ENCODE data around the gene THSD4. TPM values are rescaled to one million over a fixed set of nuclear protein-coding genes. Genes with fewer than 3 reads are reported as not detected.

THSD4 gene
- total RNA-seq, 1 donor from 2014 or later: 13.1 TPM

DNA sequence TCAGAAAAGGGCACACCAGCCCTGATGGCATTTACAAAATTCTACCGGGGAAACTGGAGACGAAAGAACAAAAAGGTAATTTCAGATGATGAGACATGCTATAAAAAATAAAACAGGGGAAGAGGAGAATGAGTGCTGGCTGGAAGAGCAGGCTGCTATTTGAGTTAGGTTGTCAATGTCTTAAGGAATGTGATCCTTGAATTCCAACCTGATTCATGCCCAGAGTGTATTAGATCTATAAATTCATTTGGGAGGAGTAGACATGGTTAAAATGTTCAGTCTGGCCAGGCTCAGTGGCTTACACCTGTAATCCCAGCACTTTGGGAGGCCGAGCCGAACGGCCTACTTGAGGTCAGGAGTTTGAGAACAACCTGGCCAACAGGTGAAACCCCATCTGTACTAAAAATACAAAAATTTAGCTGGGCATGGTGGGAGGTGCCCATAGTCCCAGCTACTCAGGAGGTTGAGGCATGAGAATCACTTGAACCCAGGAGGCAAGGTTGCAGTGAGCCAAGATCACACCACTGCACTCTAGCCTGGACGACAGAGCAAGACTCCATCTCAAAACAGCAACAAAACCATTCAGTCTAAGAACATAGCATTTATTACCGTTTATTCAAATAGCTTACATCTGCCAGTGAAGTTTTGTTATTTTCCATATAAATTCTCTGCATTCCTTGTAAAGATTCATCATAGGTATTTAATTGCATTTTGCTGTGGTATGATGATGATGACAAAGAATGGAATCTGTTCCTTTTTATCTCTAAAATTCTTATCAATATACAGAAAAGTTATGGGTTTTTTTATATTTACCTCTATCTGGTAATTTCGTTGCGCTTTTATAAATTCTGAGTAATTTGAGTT, 568.4 kb downstream of the THSD4 start:
- DNase-seq (ENCODE audit: low read depth in 2 of 2): no peak

DNA sequence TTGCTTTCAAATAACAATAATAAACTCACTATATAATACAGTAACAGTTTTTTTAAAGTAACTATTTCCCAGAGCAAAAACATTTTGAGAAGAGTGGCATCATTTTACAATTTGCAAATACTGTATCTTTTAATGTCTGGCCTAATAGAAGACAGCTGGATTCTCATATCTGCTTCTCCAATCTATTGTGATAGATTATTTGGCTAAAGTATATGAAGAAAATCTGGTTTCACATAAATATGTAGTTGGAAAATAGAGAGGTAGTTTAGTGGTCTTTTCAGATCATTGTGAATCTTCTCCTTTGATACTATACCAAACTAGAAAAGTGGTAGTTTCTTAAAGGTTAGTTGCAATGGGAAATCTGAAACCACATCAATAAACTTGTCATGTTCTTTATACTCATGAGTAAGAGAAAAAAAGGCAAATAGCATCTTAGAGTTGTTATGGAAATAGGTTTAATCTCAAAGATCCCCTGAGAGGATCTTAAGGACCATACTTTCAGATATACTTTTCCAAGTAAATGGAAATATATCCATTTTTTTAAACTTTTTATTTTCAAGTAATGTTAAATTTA, 570.2 kb downstream of the THSD4 start:
- DNase-seq (ENCODE audit: low read depth in 2 of 2): no peak

DNA sequence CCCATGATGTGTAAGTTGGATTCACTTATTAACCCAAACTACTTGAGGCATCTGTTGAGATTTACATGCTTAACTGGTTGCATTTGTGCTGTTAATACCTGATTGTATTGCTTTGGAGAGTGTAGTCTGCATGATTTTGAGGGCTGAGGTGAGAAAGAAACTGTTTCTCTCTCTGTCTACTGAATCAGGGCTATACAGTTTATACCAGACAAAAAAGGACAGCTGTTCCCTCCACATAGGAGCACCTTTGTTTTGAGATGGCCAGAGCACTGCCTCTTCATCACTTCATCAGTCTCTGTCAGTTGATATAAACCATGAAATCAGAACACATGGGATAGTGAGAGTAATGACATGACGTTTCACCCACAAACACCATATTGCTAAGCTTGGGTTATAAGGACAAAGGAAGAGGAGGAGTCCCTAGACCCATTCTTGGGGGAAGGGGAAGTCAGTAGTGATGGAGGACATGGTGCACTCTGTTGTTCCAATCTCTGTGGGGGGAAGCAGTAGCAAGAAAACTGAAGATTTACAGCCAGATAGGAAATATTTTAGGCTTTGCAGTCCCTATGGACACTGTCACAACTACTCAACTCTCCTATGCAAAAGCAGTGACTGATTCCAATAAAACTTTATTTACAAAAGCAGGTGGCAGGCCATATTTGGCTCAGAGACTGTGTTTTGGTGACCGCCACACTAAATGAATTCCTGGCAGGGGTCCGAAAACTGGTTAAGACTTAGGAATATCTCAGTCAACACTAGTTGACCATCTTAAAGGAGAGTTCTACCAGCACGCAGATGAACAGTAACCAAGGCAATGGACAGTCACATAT, 571.2 kb downstream of the THSD4 start:
- DNase-seq (ENCODE audit: low read depth in 2 of 2): no peak

DNA sequence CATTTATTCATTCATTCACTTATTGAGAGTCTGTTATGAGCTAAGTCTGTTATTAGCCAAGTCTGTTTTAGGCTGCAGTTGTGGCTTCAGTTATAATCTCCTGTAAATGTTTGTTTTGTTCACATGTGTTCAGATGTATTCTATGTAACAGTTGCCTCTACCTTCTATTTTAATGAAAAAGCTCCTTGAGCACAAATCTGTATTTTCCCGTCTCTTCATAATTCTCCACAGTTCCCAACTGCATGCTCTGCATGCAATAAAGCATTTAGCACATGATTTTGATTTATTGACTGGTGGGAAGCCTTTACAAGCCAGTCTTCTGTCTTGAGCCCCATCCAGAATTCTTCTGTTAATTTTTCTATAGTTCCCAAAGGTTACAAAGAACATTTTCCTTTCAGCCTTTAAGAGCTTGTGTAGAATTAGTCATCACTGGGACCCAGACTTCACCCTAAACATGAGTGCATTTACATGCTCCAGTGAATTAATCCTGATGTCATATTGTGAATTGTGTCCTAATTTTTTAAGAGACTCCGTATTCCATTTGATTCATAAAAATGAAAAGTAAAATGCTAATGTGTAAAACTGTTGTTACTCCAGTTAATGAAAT, 572.7 kb downstream of the THSD4 start:
- no peak for DNase-seq (ENCODE audit: low read depth in 2 of 2)

DNA sequence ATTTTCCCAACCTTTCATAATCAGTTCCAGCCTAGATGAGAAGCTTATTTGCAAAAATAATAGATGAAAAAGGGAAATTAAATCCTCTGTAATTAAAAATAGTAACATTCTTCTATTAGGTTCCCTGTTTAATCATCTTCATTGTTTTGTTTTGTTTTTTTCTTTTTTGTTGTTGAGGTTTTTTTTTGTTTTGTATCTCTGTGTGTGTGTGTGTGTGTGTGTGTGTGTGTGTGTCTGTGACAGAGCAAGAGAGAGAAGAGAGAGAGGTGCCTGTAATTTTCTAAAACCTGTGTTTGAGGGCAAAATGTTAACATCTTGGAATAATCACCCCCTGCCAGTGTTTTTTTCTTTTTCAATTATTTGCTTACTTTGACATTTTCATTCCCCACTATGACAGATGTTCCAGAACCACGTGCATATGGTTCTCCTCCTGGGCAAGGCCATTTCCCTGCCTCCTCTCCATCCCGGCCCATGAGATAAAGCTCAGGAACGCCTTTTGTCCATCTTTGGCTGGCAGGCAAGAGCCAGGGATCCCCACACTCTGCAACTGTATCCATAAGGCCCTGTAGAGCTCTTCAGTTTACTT, 573.3 kb downstream of the THSD4 start:
- DNase-seq (ENCODE audit: low read depth in 2 of 2): no peak

DNA sequence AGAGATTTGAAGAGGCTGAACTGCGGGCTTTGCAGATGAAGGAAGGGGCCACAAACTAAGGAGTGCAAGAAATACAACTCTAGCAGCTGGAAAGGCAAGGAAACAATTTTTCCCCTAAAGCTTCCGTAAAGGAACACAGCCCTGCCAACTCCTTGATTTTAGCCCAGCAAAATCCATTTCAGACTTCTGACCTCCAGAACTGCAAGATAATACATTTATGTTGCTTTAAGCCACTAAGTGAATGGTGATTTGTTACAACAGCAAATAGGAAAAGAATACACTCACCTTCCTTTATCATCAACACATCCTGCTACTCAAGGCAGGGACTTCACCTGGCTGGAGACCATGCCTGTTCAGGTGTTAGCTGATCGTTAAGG, 575.8 kb downstream of the THSD4 start:
- no peak for DNase-seq (ENCODE audit: low read depth in 2 of 2)

DNA sequence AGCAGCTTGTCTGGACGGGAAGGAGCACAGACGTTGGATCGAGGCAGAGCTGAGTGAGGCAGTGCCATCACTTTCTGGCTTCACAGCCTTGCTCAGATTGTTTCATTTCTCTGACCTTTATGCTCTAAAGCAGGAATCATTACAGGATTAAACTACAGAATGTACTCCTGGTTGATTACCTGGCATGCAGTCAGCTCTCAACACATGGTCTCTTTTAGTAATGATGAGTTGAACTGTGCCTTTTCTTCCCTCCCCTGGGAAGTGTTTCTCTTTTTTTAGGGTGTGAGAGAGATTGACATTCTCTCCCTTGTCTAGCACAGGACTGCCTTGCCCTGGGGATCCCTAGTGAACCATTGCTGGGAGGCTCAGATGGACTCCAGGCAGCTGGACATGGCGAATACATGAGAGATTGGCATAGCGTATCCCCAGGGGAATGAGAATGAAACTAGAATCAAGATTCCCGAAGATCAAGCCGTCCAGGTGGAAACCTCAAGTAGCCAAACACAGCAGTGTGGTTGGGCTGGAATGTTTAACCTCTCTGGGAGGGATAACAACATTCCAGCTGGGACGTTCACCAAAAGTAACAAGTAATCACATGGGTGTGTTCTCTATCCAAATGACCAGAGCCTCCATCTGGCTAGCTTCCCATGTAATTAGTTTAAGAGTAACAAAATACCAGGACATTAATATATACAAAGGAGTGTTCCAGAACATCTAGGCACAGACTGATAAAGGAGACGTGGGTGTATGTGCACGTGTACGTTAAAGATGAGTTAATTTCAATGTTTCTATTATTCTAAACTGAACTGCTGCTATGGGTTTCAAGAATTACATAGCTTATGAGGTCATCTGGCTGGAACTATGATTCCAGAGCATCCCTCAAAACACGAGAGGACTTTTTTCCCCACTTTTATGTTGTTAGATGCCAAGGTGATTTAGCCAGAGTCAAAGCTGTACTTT, 576.5 kb downstream of the THSD4 start:
- no peak for DNase-seq (ENCODE audit: low read depth in 2 of 2)

DNA sequence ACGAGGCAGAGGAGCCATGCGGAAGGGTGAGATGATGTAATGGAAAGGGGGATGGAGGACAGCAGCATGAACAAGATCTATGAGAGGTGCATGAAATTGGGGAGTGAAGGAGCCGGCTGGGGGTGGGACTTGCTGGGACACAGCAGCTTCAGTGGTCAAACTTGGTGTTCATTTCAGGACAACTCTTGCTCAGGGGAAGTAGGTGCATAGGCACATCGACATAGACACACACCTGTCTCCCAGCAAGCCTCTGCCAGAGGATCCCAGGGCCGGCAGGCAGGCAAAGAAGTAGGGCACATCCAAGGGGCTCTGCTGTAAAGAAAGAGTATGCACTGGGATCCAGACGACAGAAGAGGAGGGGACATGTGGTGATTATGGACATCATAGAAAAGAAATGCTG, 582.0 kb downstream of the THSD4 start:
- no peak for DNase-seq (ENCODE audit: low read depth in 2 of 2)

DNA sequence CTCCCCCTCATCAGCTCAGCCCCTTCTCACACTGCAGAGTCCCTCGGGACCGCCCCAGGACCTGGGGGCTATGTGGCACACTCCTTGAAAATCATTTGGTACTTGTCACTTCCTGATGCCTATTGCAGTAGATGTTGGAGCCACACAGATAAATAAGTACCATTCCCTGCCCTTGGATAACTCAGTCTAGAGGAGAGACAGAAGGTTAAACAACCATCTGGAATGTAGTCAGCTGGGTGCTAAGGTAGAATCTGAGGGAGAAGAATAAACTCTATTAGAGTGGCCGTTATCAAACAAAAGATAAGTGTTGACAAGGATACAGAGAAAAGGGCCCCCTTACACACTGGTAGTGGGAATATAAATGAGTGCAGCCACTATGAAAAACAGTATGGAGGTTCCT, 582.8 kb downstream of the THSD4 start:
- DNase-seq (ENCODE audit: low read depth in 2 of 2): no peak

DNA sequence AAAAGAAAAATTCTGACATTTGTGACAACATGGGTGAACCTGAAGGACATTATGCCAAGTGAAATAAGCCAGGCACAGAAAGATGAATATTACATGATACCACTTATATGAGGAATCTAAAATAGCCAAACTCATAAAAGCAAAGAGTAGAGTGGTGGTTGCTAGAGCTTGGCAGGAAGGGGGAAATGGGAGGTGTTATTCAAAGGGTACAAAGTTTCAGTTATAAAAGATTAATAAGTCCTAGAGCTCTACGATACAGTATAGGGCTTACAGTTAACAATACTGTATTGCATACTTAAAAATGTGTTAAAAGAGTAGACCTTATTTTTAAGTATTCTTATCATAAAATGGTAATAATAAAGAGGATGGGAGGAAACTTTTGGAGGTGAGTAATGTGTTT, 583.5 kb downstream of the THSD4 start:
- no peak for DNase-seq (ENCODE audit: low read depth in 2 of 2)

DNA sequence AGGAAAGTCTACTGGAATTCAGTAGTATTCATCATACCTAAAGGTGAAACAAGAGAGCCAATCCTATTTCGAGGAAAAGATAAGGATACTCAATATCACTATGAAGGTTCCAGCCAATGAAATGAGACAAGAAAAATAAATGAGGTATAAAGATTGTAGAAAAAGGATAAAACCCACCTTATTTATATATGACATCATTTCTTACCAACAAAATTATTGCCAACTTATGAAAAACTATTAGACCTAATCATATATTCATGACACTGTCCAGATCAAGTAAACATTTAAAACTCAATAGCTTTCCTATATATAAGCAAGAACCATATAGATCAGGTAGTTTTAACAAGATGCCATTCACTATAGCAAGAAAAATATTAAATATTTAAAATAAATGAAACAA, 584.7 kb downstream of the THSD4 start:
- DNase-seq (ENCODE audit: low read depth in 2 of 2): no peak

DNA sequence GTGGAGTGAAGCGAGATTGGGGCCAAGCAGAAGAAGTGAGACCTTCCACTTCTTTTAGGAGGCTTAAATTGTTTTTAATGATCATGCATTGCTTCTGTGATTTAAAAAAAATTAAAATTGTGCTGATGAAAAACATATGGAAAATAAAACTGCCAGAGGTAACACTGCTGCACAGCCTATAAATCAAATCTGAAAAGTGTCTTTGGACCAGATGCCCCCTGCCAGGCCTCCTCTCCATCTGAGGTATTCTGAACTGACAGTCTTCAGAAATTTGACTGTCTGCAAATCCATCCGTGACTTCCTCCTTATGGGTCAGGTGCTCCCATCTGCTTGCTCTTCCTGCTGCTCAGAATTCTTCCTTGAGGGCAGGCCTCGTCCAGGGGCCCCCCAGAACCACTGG, 586.5 kb downstream of the THSD4 start:
- DNase-seq (ENCODE audit: low read depth in 2 of 2): no peak

DNA sequence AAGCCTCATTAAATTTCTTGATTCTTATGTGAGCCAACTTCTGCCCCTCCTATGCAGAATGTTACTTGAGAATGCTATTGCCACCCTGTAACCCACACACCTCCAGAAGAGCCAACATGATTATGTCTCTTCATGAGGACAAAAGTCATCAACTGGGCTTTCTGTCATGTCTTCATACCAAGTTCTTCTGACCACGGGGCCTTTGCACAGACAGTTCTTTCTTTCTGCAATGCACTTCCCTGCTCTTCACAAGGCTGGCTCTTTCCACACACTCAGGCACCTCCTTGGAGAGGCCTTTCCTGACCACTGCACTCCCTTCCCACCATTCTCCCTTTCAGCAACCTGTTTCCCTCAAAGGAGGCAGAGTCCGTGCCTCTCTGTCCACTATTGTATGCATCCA, 587.2 kb downstream of the THSD4 start:
- DNase-seq (ENCODE audit: low read depth in 2 of 2): no peak

DNA sequence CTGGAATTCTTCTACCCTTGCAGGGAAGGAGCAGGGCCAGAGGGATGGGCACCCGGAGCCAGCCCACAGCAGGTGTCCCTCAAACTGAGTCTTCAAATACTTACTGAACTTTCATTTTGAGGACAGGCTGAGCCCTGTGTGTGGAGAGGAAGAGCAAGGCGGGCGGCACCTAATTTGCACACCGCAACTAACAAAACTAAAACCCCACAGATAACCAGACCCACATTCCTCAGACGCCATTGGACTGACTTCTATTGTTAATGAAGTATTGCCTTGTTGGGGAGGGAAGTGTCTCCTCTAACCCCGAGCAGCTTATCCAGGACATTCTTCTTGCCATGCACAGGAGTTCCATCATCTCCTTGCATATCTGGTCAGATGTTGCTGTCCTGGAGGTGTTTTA, 589.9 kb downstream of the THSD4 start:
- DNase-seq (ENCODE audit: low read depth in 2 of 2): no peak

DNA sequence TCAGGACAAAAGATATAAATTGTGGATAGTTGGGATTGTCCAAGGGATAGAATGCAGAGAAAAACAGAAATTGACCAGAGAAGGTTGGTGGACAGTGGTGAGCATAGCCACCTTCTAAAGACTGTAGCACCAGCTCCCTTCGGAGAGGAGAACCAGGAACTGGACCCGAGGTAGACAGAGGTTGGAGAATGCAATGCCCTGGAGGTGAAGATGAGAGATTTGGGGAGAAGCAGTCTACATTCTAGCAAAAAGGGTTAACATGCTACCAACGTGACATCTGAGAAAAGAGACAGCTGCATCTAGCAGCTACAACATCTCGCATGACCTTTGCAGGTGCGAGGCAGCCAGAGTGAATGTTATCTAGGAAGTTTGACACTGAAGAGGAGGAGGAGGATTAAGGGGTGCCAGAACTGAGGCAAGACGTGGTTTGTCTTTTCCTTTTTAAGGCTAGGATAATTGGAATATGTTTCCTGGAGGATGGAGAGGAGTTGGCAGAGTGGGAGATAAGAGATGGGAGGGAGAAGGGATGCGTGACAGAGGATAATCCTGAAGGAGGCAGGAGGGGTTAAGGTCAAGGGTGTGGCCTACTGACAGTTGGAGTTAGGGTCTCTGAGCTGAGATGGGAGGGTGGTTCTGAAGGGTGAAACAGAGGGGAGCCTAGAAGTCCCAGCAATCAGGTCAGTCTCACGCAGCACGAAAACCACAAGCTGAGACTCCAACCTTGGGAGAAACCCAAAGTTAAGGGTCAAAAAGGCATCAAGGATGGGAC, 591.4 kb downstream of the THSD4 start:
- no peak for DNase-seq (ENCODE audit: low read depth in 2 of 2)

DNA sequence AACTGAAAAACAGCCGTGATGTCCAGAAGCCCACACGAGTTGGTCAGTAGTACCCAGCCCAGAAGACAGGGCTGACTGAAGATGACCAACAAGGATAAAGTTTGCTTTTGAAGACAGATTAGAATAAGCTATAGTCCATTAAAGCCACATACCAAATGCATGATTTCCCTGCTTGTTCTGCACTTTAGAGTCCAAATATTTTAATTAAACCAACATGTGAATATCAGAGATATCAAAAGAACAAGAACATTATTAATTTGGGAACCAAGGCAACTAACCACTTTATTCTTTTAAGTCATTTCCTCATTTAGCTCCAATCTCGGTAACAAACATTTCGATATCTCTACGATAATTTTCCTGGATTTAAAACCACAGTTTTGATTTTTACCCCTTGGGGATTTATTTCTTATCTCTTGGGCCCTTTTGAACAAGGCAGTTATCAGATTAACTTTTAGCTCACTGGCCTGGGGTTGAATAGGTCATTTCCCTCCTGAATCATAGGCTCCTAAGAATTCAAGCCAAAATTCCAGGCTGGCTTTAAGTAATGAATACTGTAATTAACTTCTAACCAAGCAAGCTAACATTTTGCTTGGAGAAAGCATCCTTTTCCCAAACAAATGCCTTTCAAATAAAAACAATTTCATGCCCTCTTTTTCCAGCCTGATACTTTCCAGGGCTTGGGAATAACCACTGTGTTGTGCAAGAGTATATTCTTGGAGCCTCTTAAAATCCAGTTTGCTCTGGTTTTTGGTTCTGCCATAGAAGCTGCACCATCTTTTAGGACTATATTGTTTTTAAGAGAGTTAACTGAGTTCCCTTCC, 592.2 kb downstream of the THSD4 start:
- peak in 1 of 2 donors; percentile 50 for DNase-seq (ENCODE audit: low read depth in 2 of 2)

DNA sequence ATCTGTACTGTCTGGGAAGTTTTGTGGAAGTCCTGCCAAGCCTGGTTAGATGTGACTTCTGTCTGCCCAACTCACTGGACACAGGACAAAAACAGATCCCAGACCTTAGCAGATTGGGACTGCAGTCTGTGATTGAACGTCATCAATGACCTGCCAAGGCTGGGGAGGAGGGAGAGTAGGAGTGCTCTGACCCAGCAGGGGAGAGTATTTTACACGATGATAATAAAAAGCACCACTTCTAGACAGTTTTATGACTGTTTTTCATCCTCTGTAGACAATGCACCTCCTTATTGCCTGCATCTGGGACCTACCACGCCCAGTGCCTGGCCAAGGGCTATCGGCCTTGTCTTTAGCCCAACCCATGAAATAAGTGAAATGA, 592.8 kb downstream of the THSD4 start:
- DNase-seq (ENCODE audit: low read depth in 2 of 2): no peak

DNA sequence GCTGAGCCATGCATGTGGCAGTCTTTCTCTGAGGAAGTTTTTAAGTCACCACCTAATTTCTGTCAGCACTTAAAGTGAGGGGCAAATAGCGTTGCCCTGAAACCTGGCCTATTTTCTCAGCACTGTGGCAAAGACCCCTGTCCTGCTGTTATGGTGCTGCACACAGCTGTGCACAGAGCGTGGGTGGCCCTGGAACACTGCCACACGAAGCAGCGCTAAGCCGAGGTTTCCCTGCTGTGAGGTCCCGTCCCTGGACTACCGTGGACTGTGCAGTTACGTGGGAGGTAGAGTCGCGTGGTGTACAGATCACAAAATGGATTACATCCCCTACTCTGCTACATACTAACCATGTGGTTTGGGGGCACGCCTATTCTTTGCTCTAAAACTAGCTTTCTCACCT, 593.5 kb downstream of the THSD4 start:
- DNase-seq (ENCODE audit: low read depth in 2 of 2): no peak
